ENCODE results near the gene PLXNA1. TPM values are rescaled to one million over a fixed set of nuclear protein-coding genes. Genes with fewer than 3 reads are reported as not detected.

Gene PLXNA1
- total and polyA plus RNA-seq, 2 of the 8 experiments (the other 6 are each of a cell fraction or from before 2014, with no cell fraction given), result 47.5 to 54.9 TPM

- no peak overlapping the region for H3K27ac ChIP-seq (ENCODE audit: low read depth, low read length)
- peaks cover 34% of the 10 kb centered on the region for H3K79me1 ChIP-seq (ENCODE audit: low read depth, low read length)
- no peak overlapping the region for H2BK12ac ChIP-seq (ENCODE audit: low read depth, low read length)
- H2BK15ac ChIP-seq (ENCODE audit: low read length), result no peak overlapping the region
- ChIA-PET POLR2A (ENCODE audit: partially characterized antibody) (no interaction called here), CTCF (ENCODE audit: partially characterized antibody) (interaction anchor here (0.8 to 1.6 kb wide), 2 partner anchors 52 to 260 kb away, joined by 3 to 4 read pairs; no protein-coding TSS in a partner anchor)
- H3K27me3 ChIP-seq (replicated peaks in 1 of 4; ENCODE audit: control insufficient read depth in 3 of 4, extremely low read depth in 1 of 4, insufficient read depth in 3 of 4, low read length in 3 of 4), result no peaks in the 10 kb centered on the region
- H3K4ac ChIP-seq (replicated peaks; ENCODE audit: insufficient read length, low read depth, low read length), result no peak overlapping the region
- H2BK20ac ChIP-seq (ENCODE audit: low read length), result no peak overlapping the region
- no peak overlapping the region for H3K23ac ChIP-seq (ENCODE audit: insufficient read length)
- H3K9ac ChIP-seq (replicated peaks in 1 of 4; ENCODE audit: extremely low read depth in 1 of 4, low read depth in 3 of 4, low read length in 3 of 4), result no peak overlapping the region
- DNase-seq (ENCODE audit: low read depth in 1 of 2, low spot score in 2 of 2) (no peak), FAIRE-seq (no peak)
- H3K56ac ChIP-seq (replicated peaks; ENCODE audit: insufficient read length, low read depth, low read length), result no peak overlapping the region
- TF ChIP-seq NRF1 (IDR thresholded peaks at IDR 0.05; ENCODE audit: low read depth, low read length), result no peak
- no peak for TF ChIP-seq JUN (IDR thresholded peaks at IDR 0.05; ENCODE audit: low read depth, low read length)
- no peak for TF ChIP-seq RBBP5 (IDR thresholded peaks at IDR 0.05; ENCODE audit: borderline replicate concordance, low read depth, low read length)
- no peak for TF ChIP-seq KDM4A (IDR thresholded peaks at IDR 0.05; ENCODE audit: low read depth, low read length, severe bottlenecking)
- TF ChIP-seq POU5F1 (IDR thresholded peaks at IDR 0.05; ENCODE audit: low read depth, low read length), result no peak
- no peak for TF ChIP-seq NANOG (IDR thresholded peaks at IDR 0.05; ENCODE audit: insufficient read depth, low read depth, low read length, poor library complexity, severe bottlenecking)
- no peak for TF ChIP-seq BRCA1 (IDR thresholded peaks at IDR 0.05; ENCODE audit: low read depth, low read length)
- no peak overlapping the region for H4K91ac ChIP-seq (replicated peaks; ENCODE audit: insufficient read length, low read length)
- no peaks in the 10 kb centered on the region for H3K9me3 ChIP-seq (ENCODE audit: insufficient read depth in 2 of 2, low read depth in 1 of 2, low read length in 1 of 2)
- H4K20me1 ChIP-seq (replicated peaks in 1 of 2; ENCODE audit: control insufficient read depth in 1 of 2, insufficient read depth in 2 of 2, low read length in 2 of 2), result peaks cover 17 to 54% of the 10 kb centered on the region in 2 experiments
- no peak overlapping the region for H2AFZ ChIP-seq (ENCODE audit: low read length)
- H3K79me2 ChIP-seq (ENCODE audit: control insufficient read depth in 1 of 2, insufficient read depth in 2 of 2, low read length in 2 of 2), result peaks cover 0 to 56% of the 10 kb centered on the region in 2 experiments; a peak in 2 of 4 replicates
- no peak overlapping the region for H3K14ac ChIP-seq (ENCODE audit: insufficient read length)
- peak overlapping the region; percentile 63 for H2BK5ac ChIP-seq (ENCODE audit: low read depth, low read length)
- no peak overlapping the region for H3K18ac ChIP-seq (ENCODE audit: extremely low read depth, low read length)
- no peak overlapping the region for H4K5ac ChIP-seq (ENCODE audit: insufficient read length, low read depth, low read length)
- H3K23me2 ChIP-seq (ENCODE audit: low read depth, low read length), result no peaks in the 10 kb centered on the region
- peaks cover 0 to 18% (median 13%) of the 10 kb centered on the region in 4 experiments; a peak in 6 of 7 replicates for H3K4me1 ChIP-seq (replicated peaks in 1 of 4; ENCODE audit: control insufficient read depth in 3 of 4, insufficient read depth in 4 of 4, low read length in 3 of 4)
- no peaks in the 10 kb centered on the region for H3K36me3 ChIP-seq (ENCODE audit: control insufficient read depth in 2 of 4, insufficient read depth in 4 of 4, low read length in 3 of 4)
- H3K4me3 ChIP-seq (ENCODE audit: extremely low read depth in 1 of 4, insufficient read depth in 2 of 4, low read depth in 3 of 4, low read length in 4 of 4), result no peak overlapping the region
- 96% methylated on average over 18 of the region's 19 CpGs; no CpG with 5 or more reads in 1 of the 2 experiments for WGBS, 2 experiments (ENCODE audit: extremely low coverage in 1 of 2, insufficient coverage in 1 of 2, insufficient read length in 1 of 2, insufficient replicate concordance in 2 of 2, low coverage in 1 of 2, low lambda C conversion rate in 2 of 2, missing lambda C conversion rate in 1 of 2)
- H3K4me2 ChIP-seq (ENCODE audit: insufficient read depth in 1 of 2, low read depth in 2 of 2, low read length in 2 of 2), result no peak overlapping the region
- H2AK5ac ChIP-seq (ENCODE audit: low read depth, low read length), result no peak overlapping the region
- H4K8ac ChIP-seq (ENCODE audit: extremely low read depth, insufficient read depth, low read length), result no peak overlapping the region
- H2BK120ac ChIP-seq (replicated peaks; ENCODE audit: low read depth, low read length), result no peak overlapping the region
Measured at GRCh38 chr3:126997455-126998038, 14.6 kb downstream of the PLXNA1 start.

All from H1 (cell line).